AG10803 (cell line): ENCODE data around the gene LGALS13.

ENCODE experiments used
- DNase-seq: peaks from one replicate; pipeline ENCODE4 v3.0.0; 2010; ENCODE audit warnings: low read depth
- H3K4me3 ChIP-seq: 2 replicates; pipeline ENCODE4 v1.5.1; 2011; ENCODE audit warnings: mild to moderate bottlenecking, low read length, control low read depth
- CTCF ChIP-seq: conservative IDR thresholded peaks from 2 replicates; pipeline ENCODE4 v1.5.1; 2011; ENCODE audit warnings: mild to moderate bottlenecking, low read length, control low read depth, inconsistent platforms

LGALS13 gene

GRCh38 chr19:39602224-39602623 is at the start of gene LGALS13:
Gene LGALS13 (plus strand): TSS chr19:39602524. CDS start chr19:39602569, 45 bp downstream.
- no peak for TF ChIP-seq CTCF
- no peak within 1 kb of the TSS for H3K4me3 ChIP-seq
- no peak for DNase-seq

- TF ChIP-seq CTCF = no peak
- no peak overlapping the region for H3K4me3 ChIP-seq
- no peak for DNase-seq
Measured at GRCh38 chr19:39553082-39553652, 49.2 kb upstream of the LGALS13 start.

GRCh38 chr19:39554701-39555311 is 47.5 kb upstream of the LGALS13 start:
- TF ChIP-seq CTCF = no peak
- no peak for DNase-seq
- H3K4me3 ChIP-seq = no peak overlapping the region

GRCh38 chr19:39555883-39556282 is 46.4 kb upstream of the LGALS13 start:
- no peak overlapping the region for H3K4me3 ChIP-seq
- no peak for DNase-seq
- TF ChIP-seq CTCF = no peak

GRCh38 chr19:39557811-39558623 is 44.3 kb upstream of the LGALS13 start:
- H3K4me3 ChIP-seq = no peak overlapping the region
- TF ChIP-seq CTCF = no peak
- no peak for DNase-seq

- no peak for TF ChIP-seq CTCF
- no peak overlapping the region for H3K4me3 ChIP-seq
- DNase-seq = no peak
Measured at GRCh38 chr19:39558624-39559117, 43.7 kb upstream of the LGALS13 start.
